ENCODE measurements around the gene AATK.

AATK gene

GRCh38 chr17:81128338-81128737 lies 37.7 kb downstream of the AATK start:
- DNase-seq (ENCODE audit: low read depth), result no peak

- no peak for DNase-seq (ENCODE audit: low read depth)
Observed at GRCh38 chr17:81127526-81128177, 38.4 kb downstream of the AATK start.

- no peak for DNase-seq (ENCODE audit: low read depth)
Observed at GRCh38 chr17:81127133-81127455, 38.9 kb downstream of the AATK start.

- no peak for DNase-seq (ENCODE audit: low read depth)
Observed at GRCh38 chr17:81126281-81127132, 39.5 kb downstream of the AATK start.

- no peak for DNase-seq (ENCODE audit: low read depth)
Observed at GRCh38 chr17:81125573-81126081, 40.4 kb downstream of the AATK start.

- DNase-seq (ENCODE audit: low read depth), result no peak
Observed at GRCh38 chr17:81124377-81124776, 41.6 kb downstream of the AATK start.

GRCh38 chr17:81123052-81124048 lies 42.7 kb downstream of the AATK start:
- no peak for DNase-seq (ENCODE audit: low read depth)

GRCh38 chr17:81121841-81122733 lies 43.9 kb downstream of the AATK start:
- DNase-seq (ENCODE audit: low read depth), result no peak

- no peak for DNase-seq (ENCODE audit: low read depth)
Observed at GRCh38 chr17:81120695-81121621, 45.1 kb downstream of the AATK start.

GRCh38 chr17:81120149-81120484 lies 45.9 kb downstream of the AATK start:
- no peak for DNase-seq (ENCODE audit: low read depth)

GRCh38 chr17:81119223-81120148 lies 46.5 kb downstream of the AATK start:
- DNase-seq (ENCODE audit: low read depth), result peak; percentile 91

- no peak for DNase-seq (ENCODE audit: low read depth)
Observed at GRCh38 chr17:81118308-81119221, 47.5 kb downstream of the AATK start.

GRCh38 chr17:81117672-81118198 lies 48.3 kb downstream of the AATK start:
- DNase-seq (ENCODE audit: low read depth), result no peak

GRCh38 chr17:81116704-81117103 lies 49.3 kb downstream of the AATK start:
- DNase-seq (ENCODE audit: low read depth), result no peak

GRCh38 chr17:81115749-81116464 lies 50.1 kb downstream of the AATK start:
- DNase-seq (ENCODE audit: low read depth), result no peak

GRCh38 chr17:81115219-81115618 lies 50.8 kb downstream of the AATK start:
- no peak for DNase-seq (ENCODE audit: low read depth)
